H1 (cell line): ENCODE results near the gene GP2. TPM values are rescaled to one million over a fixed set of nuclear protein-coding genes. Genes with fewer than 3 reads are reported as not detected.

Experiments used
- CTCF ChIA-PET: fragments of 300-600 bp; sonication (Branson Sonifier 250); formaldehyde crosslinking; loops from one replicate; lab custom pipeline; 2021; ENCODE audit not compliant: partially characterized antibody; lab: Charles Lee
- POLR2A ChIA-PET: fragments of 300-600 bp; sonication (Branson Sonifier 250); formaldehyde crosslinking; loops from one replicate; lab custom pipeline; 2021; ENCODE audit warnings: inconsistent platforms; ENCODE audit not compliant: partially characterized antibody; lab: Charles Lee
- DNase-seq, 2 experiments: peaks; one replicate each; pipeline versions ENCODE4 v3.0.0 to v3.0.0-alpha.2; 2010 to 2022; ENCODE audit warnings: low spot score in 2 of 2, low read depth in 1 of 2, mixed read lengths in 1 of 2
- FAIRE-seq: peaks from 2 replicates; lab custom pipeline; 2011; peaks lifted over from hg19 to GRCh38; lab: Jason Lieb, UNC
- H2AFZ ChIP-seq: 2 replicates; pipeline ENCODE4 v1.8.1; 2012; ENCODE audit warnings: low read length, inconsistent platforms
- H2AK5ac ChIP-seq: 2 replicates; pipeline ENCODE4 v1.6.1; 2013; ENCODE audit warnings: low read depth, low read length
- H2BK120ac ChIP-seq: replicated peaks from 2 replicates; pipeline ENCODE3; 2013; ENCODE audit warnings: low read depth, low read length, inconsistent platforms
- H2BK12ac ChIP-seq: 2 replicates; pipeline ENCODE4 v1.6.1; 2013; ENCODE audit warnings: low read depth, low read length
- H2BK15ac ChIP-seq: 2 replicates; pipeline ENCODE4 v1.6.1; 2013; ENCODE audit warnings: low read length
- H2BK20ac ChIP-seq: 2 replicates; pipeline ENCODE4 v1.6.1; 2013; ENCODE audit warnings: low read length
- H2BK5ac ChIP-seq: 2 replicates; pipeline ENCODE4 v1.6.1; 2013; ENCODE audit warnings: low read depth, low read length
- H3K14ac ChIP-seq: 2 replicates; pipeline ENCODE4 v1.6.1; 2013; ENCODE audit warnings: inconsistent platforms; ENCODE audit not compliant: insufficient read length
- H3K18ac ChIP-seq: 2 replicates; pipeline ENCODE4 v1.6.1; 2013; ENCODE audit warnings: low read length; ENCODE audit errors: extremely low read depth
- H3K23ac ChIP-seq: 2 replicates; pipeline ENCODE4 v1.6.1; 2013; ENCODE audit warnings: inconsistent platforms; ENCODE audit not compliant: insufficient read length
- H3K23me2 ChIP-seq: 2 replicates; pipeline ENCODE4 v1.6.1; 2013; ENCODE audit warnings: low read depth, low read length
- H3K27ac ChIP-seq: 2 replicates; pipeline ENCODE4 v1.6.1; 2011; ENCODE audit warnings: low read depth, low read length, inconsistent platforms
- H3K27me3 ChIP-seq, 4 experiments: replicated peaks in 1 of 4; 1 replicate in 1 of 4; 2 replicates in 3 of 4; pipeline versions ENCODE4 v1.6.1 to v1.8.1; 2011 to 2013; ENCODE audit warnings: low read length in 3 of 4, mild to moderate bottlenecking in 3 of 4, inconsistent platforms in 2 of 4, mixed read lengths in 2 of 4, moderate library complexity in 1 of 4; ENCODE audit not compliant: control insufficient read depth in 3 of 4, insufficient read depth in 3 of 4; ENCODE audit errors: extremely low read depth in 1 of 4
- H3K36me3 ChIP-seq, 4 experiments: 2 replicates each; pipeline versions ENCODE4 v1.6.1 to v1.8.1; 2011 to 2013; ENCODE audit warnings: mild to moderate bottlenecking in 4 of 4, low read length in 3 of 4, moderate library complexity in 2 of 4, control low read depth in 1 of 4, inconsistent platforms in 1 of 4; ENCODE audit not compliant: insufficient read depth in 4 of 4, control insufficient read depth in 2 of 4
- H3K4ac ChIP-seq: replicated peaks from 2 replicates; pipeline ENCODE3; 2013; ENCODE audit warnings: low read length, low read depth, mixed read lengths, inconsistent platforms; ENCODE audit not compliant: insufficient read length
- H3K4me1 ChIP-seq, 4 experiments: replicated peaks in 1 of 4; 1 replicate in 1 of 4; 2 replicates in 3 of 4; pipeline versions ENCODE4 v1.6.1 to v1.8.1; 2011 to 2013; ENCODE audit warnings: low read length in 3 of 4, inconsistent platforms in 2 of 4, mixed read lengths in 1 of 4; ENCODE audit not compliant: insufficient read depth in 4 of 4, control insufficient read depth in 3 of 4
- H3K4me2 ChIP-seq, 2 experiments: 2 replicates each; pipeline versions ENCODE4 v1.6.1 to v1.8.1; 2011 to 2013; ENCODE audit warnings: low read depth in 2 of 2, low read length in 2 of 2, control low read depth in 1 of 2, inconsistent platforms in 1 of 2, mild to moderate bottlenecking in 1 of 2; ENCODE audit not compliant: insufficient read depth in 1 of 2
- H3K4me3 ChIP-seq, 4 experiments: fragments of 200-600, 300-600 bp in 1 of 4; sonication (generic), shearing (Covaris generic), sonication (Bioruptor Twin) in 1 of 4; 2 replicates each; pipeline versions ENCODE4 v1.5.1 to v1.8.1; 2011 to 2016; ENCODE audit warnings: low read length in 4 of 4, low read depth in 3 of 4, control low read depth in 2 of 4, inconsistent platforms in 2 of 4, mild to moderate bottlenecking in 2 of 4, mixed read lengths in 1 of 4, moderate library complexity in 1 of 4; ENCODE audit not compliant: insufficient read depth in 2 of 4; ENCODE audit errors: extremely low read depth in 1 of 4
- H3K56ac ChIP-seq: replicated peaks from 2 replicates; pipeline ENCODE3; 2013; ENCODE audit warnings: low read depth, mild to moderate bottlenecking, mixed read lengths, low read length, inconsistent platforms; ENCODE audit not compliant: insufficient read length
- H3K79me1 ChIP-seq: 2 replicates; pipeline ENCODE4 v1.6.1; 2013; ENCODE audit warnings: low read depth, low read length, control low read depth
- H3K79me2 ChIP-seq, 2 experiments: 2 replicates each; pipeline versions ENCODE4 v1.6.1 to v1.8.1; 2012 to 2013; ENCODE audit warnings: low read length in 2 of 2, mild to moderate bottlenecking in 2 of 2, inconsistent platforms in 1 of 2; ENCODE audit not compliant: insufficient read depth in 2 of 2, control insufficient read depth in 1 of 2
- H3K9ac ChIP-seq, 4 experiments: replicated peaks in 1 of 4; 1 replicate in 1 of 4; 2 replicates in 3 of 4; pipeline versions ENCODE4 v1.6.1 to v1.8.1; 2011 to 2013; ENCODE audit warnings: low read depth in 3 of 4, low read length in 3 of 4, control low read depth in 2 of 4, mild to moderate bottlenecking in 2 of 4, moderate library complexity in 2 of 4, inconsistent platforms in 1 of 4; ENCODE audit errors: extremely low read depth in 1 of 4
- H3K9me3 ChIP-seq, 2 experiments: 2 replicates each; pipeline versions ENCODE4 v1.6.1 to v1.8.1; 2012 to 2013; ENCODE audit warnings: mild to moderate bottlenecking in 2 of 2, moderate library complexity in 2 of 2, control low read depth in 1 of 2, inconsistent platforms in 1 of 2, low read depth in 1 of 2, low read length in 1 of 2, mixed read lengths in 1 of 2; ENCODE audit not compliant: insufficient read depth in 2 of 2
- H4K20me1 ChIP-seq, 2 experiments: replicated peaks in 1 of 2; 2 replicates each; pipeline versions ENCODE3 to v1.8.1; 2011 to 2013; ENCODE audit warnings: inconsistent platforms in 2 of 2, low read length in 2 of 2, mild to moderate bottlenecking in 1 of 2; ENCODE audit not compliant: insufficient read depth in 2 of 2, control insufficient read depth in 1 of 2
- H4K5ac ChIP-seq: 2 replicates; pipeline ENCODE4 v1.6.1; 2013; ENCODE audit warnings: low read length, low read depth, mixed read lengths, inconsistent platforms; ENCODE audit not compliant: insufficient read length
- H4K8ac ChIP-seq: 2 replicates; pipeline ENCODE4 v1.8.0; 2013; ENCODE audit warnings: mild to moderate bottlenecking, moderate library complexity, low read length, inconsistent platforms; ENCODE audit not compliant: insufficient read depth; ENCODE audit errors: extremely low read depth
- H4K91ac ChIP-seq: replicated peaks from 2 replicates; pipeline ENCODE3; 2013; ENCODE audit warnings: low read length, mixed read lengths, inconsistent platforms; ENCODE audit not compliant: insufficient read length
- ASH2L ChIP-seq: fragments of 200-600, 300-600 bp; sonication (generic); IDR thresholded peaks from one replicate; pipeline ENCODE4 v1.7.1; 2017; ENCODE audit warnings: low read length
- BRCA1 ChIP-seq: IDR thresholded peaks from 2 replicates; pipeline ENCODE4 v1.6.1; 2012; ENCODE audit warnings: low read depth, low read length, improper control_type of control experiment
- CBX5 ChIP-seq: fragments of 300-800, 300-1000 bp; sonication (generic); IDR thresholded peaks from 2 replicates; pipeline ENCODE4 v1.7.1; 2016; ENCODE audit warnings: antibody characterized with exemption, low read length, low read depth
- CHD2 ChIP-seq: IDR thresholded peaks from 2 replicates; pipeline ENCODE4 v1.6.1; 2012; ENCODE audit warnings: low read length, improper control_type of control experiment
- E2F6 ChIP-seq: IDR thresholded peaks from 2 replicates; pipeline ENCODE4 v1.6.1; 2012; ENCODE audit warnings: inconsistent platforms
- EGR1 ChIP-seq: IDR thresholded peaks from 2 replicates; pipeline ENCODE4 v1.6.1; 2011; ENCODE audit warnings: low read depth, low read length, borderline replicate concordance
- EP300 ChIP-seq, 2 experiments: IDR thresholded peaks; 1 replicate in 1 of 2; 2 replicates in 1 of 2; pipeline ENCODE4 v1.6.1; 2011 to 2012; ENCODE audit warnings: low read depth in 2 of 2, low read length in 2 of 2, mild to moderate bottlenecking in 2 of 2, borderline replicate concordance in 1 of 2, inconsistent platforms in 1 of 2, moderate library complexity in 1 of 2
- MAX ChIP-seq: IDR thresholded peaks from 2 replicates; pipeline ENCODE4 v1.6.1; 2012; ENCODE audit warnings: inconsistent platforms
- POU5F1 ChIP-seq: IDR thresholded peaks from 2 replicates; pipeline ENCODE4 v1.6.1; 2011; ENCODE audit warnings: low read depth, mild to moderate bottlenecking, low read length, moderate library complexity
- RAD21 ChIP-seq, 2 experiments: IDR thresholded peaks in 1 of 2; conservative IDR thresholded peaks in 1 of 2; 2 replicates each; pipeline ENCODE4 v1.6.1; 2011; ENCODE audit warnings: low read depth in 2 of 2, low read length in 2 of 2, improper control_type of control experiment in 1 of 2, inconsistent platforms in 1 of 2, mild to moderate bottlenecking in 1 of 2, moderate library complexity in 1 of 2
- SIX5 ChIP-seq: IDR thresholded peaks from 2 replicates; pipeline ENCODE4 v1.6.1; 2011; ENCODE audit warnings: mild to moderate bottlenecking, low read depth, low read length
- SP2 ChIP-seq: IDR thresholded peaks from 2 replicates; pipeline ENCODE4 v1.6.1; 2012; ENCODE audit warnings: mild to moderate bottlenecking, low read length, inconsistent platforms
- SP4 ChIP-seq: IDR thresholded peaks from 2 replicates; pipeline ENCODE4 v1.6.1; 2012; ENCODE audit warnings: low read length, inconsistent platforms
- SRF ChIP-seq: IDR thresholded peaks from 2 replicates; pipeline ENCODE4 v1.6.1; 2011; ENCODE audit warnings: mild to moderate bottlenecking, low read depth, low read length, moderate library complexity
- TEAD4 ChIP-seq: IDR thresholded peaks from 2 replicates; pipeline ENCODE4 v1.6.1; 2012; ENCODE audit warnings: low read depth, low read length, inconsistent platforms, mixed read lengths
- WGBS, 2 experiments: shearing (Covaris generic) in 1 of 2; methylation state at CpG; one replicate each; pipeline versions ENCODE4 v1.1.6 to v1.1.7; 2013 to 2015; ENCODE audit warnings: low lambda C conversion rate in 2 of 2, mixed read lengths in 2 of 2, inconsistent platforms in 1 of 2, low coverage in 1 of 2, missing lambda C conversion rate in 1 of 2; ENCODE audit not compliant: insufficient replicate concordance in 2 of 2, insufficient coverage in 1 of 2, insufficient read length in 1 of 2; ENCODE audit errors: extremely low coverage in 1 of 2, missing lambda C conversion rate in 1 of 2; 5-methylcytosine and 5-hydroxymethylcytosine counted together
- polyA plus RNA-seq, 7 experiments: library from polyadenylated mRNA; depleted of rRNA in 3 of 7; stranded (reverse) in 5 of 7; unstranded in 2 of 7; fragments of >200 nt in 5 of 7; fragments of 200-250 nt in 2 of 7; gene quantifications; 1 replicate in 5 of 7; 2 replicates in 1 of 7; 4 replicates in 1 of 7; pipeline versions ENCODE4 v1.2.1 to v1.2.3, GENCODE V29; 2011 to 2013; ENCODE audit warnings: missing spikeins in 2 of 7, mixed read lengths in 2 of 7
- total RNA-seq: library from RNA; stranded (reverse); fragmentation: NEBNext Ultra II Directional; extraction: Animal tissue kit (Norgen Biotek cat#: 25700); gene quantifications from 2 replicates; pipeline ENCODE4 v1.2.1, GENCODE V29; 2021

GP2 gene
- total and polyA plus RNA-seq, 2 of the 8 experiments (the other 6 are each of a cell fraction or from before 2014, with no cell fraction given): not detected

GRCh38 chr16:20332411-20332810, 5.1 kb upstream of the GP2 start:
- H4K8ac ChIP-seq: no peak overlapping the region
- 89% methylated on average over 8 of the region's 8 CpGs; no CpG with 5 or more reads in 1 of the 2 experiments for WGBS, 2 experiments
- H3K9ac ChIP-seq: no peak overlapping the region
- no peak overlapping the region for H3K56ac ChIP-seq
- H3K9me3 ChIP-seq: no peaks in the 10 kb centered on the region
- H3K79me1 ChIP-seq: no peaks in the 10 kb centered on the region
- H3K79me2 ChIP-seq: no peaks in the 10 kb centered on the region
- no peak overlapping the region for H2BK120ac ChIP-seq
- H2AFZ ChIP-seq: no peak overlapping the region
- no peaks in the 10 kb centered on the region for H3K36me3 ChIP-seq
- H2BK12ac ChIP-seq: no peak overlapping the region
- H3K14ac ChIP-seq: no peak overlapping the region
- no peaks in the 10 kb centered on the region for H4K20me1 ChIP-seq
- H3K4me2 ChIP-seq: no peak overlapping the region
- POLR2A ChIA-PET: interaction anchor here (1.5 kb wide), 1 partner anchor 10 kb away, joined by 4 read pairs; no protein-coding TSS in a partner anchor
- no peak overlapping the region for H3K23ac ChIP-seq
- H3K27me3 ChIP-seq: no peaks in the 10 kb centered on the region
- no peak overlapping the region for H4K5ac ChIP-seq
- no peak overlapping the region for H2BK20ac ChIP-seq
- no peak overlapping the region for H2BK5ac ChIP-seq
- H4K91ac ChIP-seq: no peak overlapping the region
- no peaks in the 10 kb centered on the region for H3K4me1 ChIP-seq
- CTCF ChIA-PET: interaction anchor here (0.7 to 1.7 kb wide), 2 partner anchors 28 to 425 kb away, joined by 3 to 5 read pairs (median 3); no protein-coding TSS in a partner anchor
- H2BK15ac ChIP-seq: no peak overlapping the region
- no peak overlapping the region for H3K4ac ChIP-seq
- no peaks in the 10 kb centered on the region for H3K23me2 ChIP-seq
- H2AK5ac ChIP-seq: no peak overlapping the region
- no peak overlapping the region for H3K4me3 ChIP-seq
- DNase-seq (no peak), FAIRE-seq (no peak)
- H3K27ac ChIP-seq: no peak overlapping the region
- H3K18ac ChIP-seq: no peak overlapping the region
- TF ChIP-seq SP2 (no peak), CHD2 (no peak), BRCA1 (no peak), EP300 (IDR thresholded peaks at IDR 0.05; ENCODE audit: borderline replicate concordance in 1 of 2, low read depth in 2 of 2, low read length in 2 of 2) (no peak), SP4 (no peak), E2F6 (no peak), POU5F1 (no peak), SRF (no peak), TEAD4 (no peak), RAD21 (IDR thresholded peaks at IDR 0.05 in 1 of 2, conservative IDR thresholded peaks at IDR 0.05 in 1 of 2; ENCODE audit: low read depth in 2 of 2, low read length in 2 of 2) (no peak), MAX (no peak), ASH2L (no peak), EGR1 (no peak), SIX5 (no peak), CBX5 (no peak)
